SK-N-SH (cell line): Measurements from ENCODE around the gene ZC3H10. TPM values are rescaled to one million over a fixed set of nuclear protein-coding genes. Genes with fewer than 3 reads are reported as not detected.

ENCODE experiments used
- CTCF ChIA-PET: fragments of 300-600, 350-600 bp; formaldehyde crosslinking; extraction: SDS; loops from one replicate; lab custom pipeline; 2021; lab: Yijun Ruan, JAX
- POLR2A ChIA-PET: fragments of 350-600 bp; sonication (Branson Sonifier 250); formaldehyde crosslinking; extraction: SDS; loops from one replicate; lab custom pipeline; 2020; ENCODE audit warnings: antibody characterized with exemption, inconsistent platforms; lab: Yijun Ruan, JAX
- DNase-seq: peaks from one replicate; pipeline ENCODE4 v3.0.0; 2012
- H2AFZ ChIP-seq: fragments of 200-600 bp; sonication (generic); 2 replicates; pipeline ENCODE4 v1.8.1; 2016; ENCODE audit warnings: antibody characterized with exemption, mild to moderate bottlenecking, low read depth
- H3F3A ChIP-seq: fragments of 200-600 bp; sonication (generic); replicated peaks from 2 replicates; pipeline ENCODE3; 2016; ENCODE audit warnings: antibody characterized with exemption, mild to moderate bottlenecking; ENCODE audit not compliant: insufficient read depth
- H3K27ac ChIP-seq, 2 experiments: fragments of 200-500 bp in 1 of 2; fragments of 200-600 bp in 1 of 2; sonication (Bioruptor generic) in 1 of 2; sonication (generic), shearing (Covaris generic) in 1 of 2; 2 replicates each; pipeline versions ENCODE4 v1.5.1 to v1.6.1; 2014 to 2016; ENCODE audit warnings: low read depth in 2 of 2, inconsistent platforms in 1 of 2, low read length in 1 of 2, mild to moderate bottlenecking in 1 of 2, mixed read lengths in 1 of 2
- H3K27me3 ChIP-seq: fragments of 200-600 bp; sonication (generic), shearing (Covaris generic); 2 replicates; pipeline ENCODE4 v1.6.1; 2016; ENCODE audit warnings: mixed run types; ENCODE audit not compliant: insufficient read depth
- H3K36me3 ChIP-seq, 2 experiments: fragments of 200-500 bp in 1 of 2; fragments of 200-600 bp in 1 of 2; sonication (Bioruptor generic) in 1 of 2; sonication (generic) in 1 of 2; replicated peaks in 1 of 2; 2 replicates each; pipeline versions ENCODE3 to v1.5.1; 2014 to 2016; ENCODE audit warnings: low read length in 1 of 2, mild to moderate bottlenecking in 1 of 2; ENCODE audit not compliant: insufficient read depth in 2 of 2, control insufficient read depth in 1 of 2
- H3K4me1 ChIP-seq, 2 experiments: fragments of 200-500 bp in 1 of 2; fragments of 200-600 bp in 1 of 2; sonication (Bioruptor generic) in 1 of 2; sonication (generic), shearing (Covaris generic) in 1 of 2; 2 replicates each; pipeline versions ENCODE4 v1.5.1 to v1.6.1; 2014 to 2016; ENCODE audit warnings: low read depth in 1 of 2, low read length in 1 of 2, mixed run types in 1 of 2; ENCODE audit not compliant: insufficient read depth in 2 of 2, control insufficient read depth in 1 of 2
- H3K4me2 ChIP-seq: fragments of 200-600 bp; sonication (generic), shearing (Covaris generic); 2 replicates; pipeline ENCODE4 v1.6.1; 2017; ENCODE audit warnings: mixed run types
- H3K4me3 ChIP-seq, 2 experiments: fragments of 200-500 bp in 1 of 2; fragments of 200-600 bp in 1 of 2; sonication (Bioruptor generic) in 1 of 2; sonication (generic), shearing (Covaris generic) in 1 of 2; 2 replicates each; pipeline versions ENCODE4 v1.5.1 to v1.8.1; 2014 to 2016; ENCODE audit warnings: low read depth in 2 of 2, inconsistent platforms in 1 of 2, low read length in 1 of 2, mild to moderate bottlenecking in 1 of 2, mixed read lengths in 1 of 2, moderate library complexity in 1 of 2
- H3K79me2 ChIP-seq: fragments of 200-600 bp; sonication (generic); 2 replicates; pipeline ENCODE4 v1.8.1; 2017; ENCODE audit warnings: mild to moderate bottlenecking; ENCODE audit not compliant: insufficient read depth
- H3K9ac ChIP-seq: fragments of 200-600 bp; sonication (generic); 2 replicates; pipeline ENCODE4 v1.6.1; 2017; ENCODE audit warnings: mixed run types
- H3K9me2 ChIP-seq: fragments of 200-600 bp; sonication (generic); 2 replicates; pipeline ENCODE4 v1.6.1; 2017; ENCODE audit warnings: mixed run types
- H3K9me3 ChIP-seq: fragments of 200-600 bp; sonication (generic); 2 replicates; pipeline ENCODE4 v1.6.1; 2017; ENCODE audit warnings: mixed run types, mild to moderate bottlenecking, moderate library complexity
- H4K20me1 ChIP-seq: fragments of 200-600 bp; sonication (generic); 2 replicates; pipeline ENCODE4 v1.6.1; 2017; ENCODE audit warnings: mild to moderate bottlenecking, mixed run types; ENCODE audit not compliant: insufficient read depth
- CHD2 ChIP-seq: fragments of 150-350 bp; IDR thresholded peaks from 2 replicates; pipeline ENCODE4 v1.6.1; 2018; ENCODE audit warnings: low read length; ENCODE audit not compliant: partially characterized antibody
- FOXJ3 ChIP-seq: sonication (generic); formaldehyde crosslinking; IDR thresholded peaks from 2 replicates; pipeline ENCODE4 v1.5.1; 2020; ENCODE audit warnings: mild to moderate bottlenecking, missing genetic modification reagents
- GABPA ChIP-seq: IDR thresholded peaks from 2 replicates; pipeline ENCODE4 v1.4.0; 2012; ENCODE audit warnings: low read depth, mild to moderate bottlenecking
- GATA2 ChIP-seq: sonication (generic); formaldehyde crosslinking; IDR thresholded peaks from 2 replicates; pipeline ENCODE4 v1.5.0; 2020; ENCODE audit warnings: mild to moderate bottlenecking, missing genetic modification reagents
- JUND ChIP-seq: IDR thresholded peaks from 2 replicates; pipeline ENCODE4 v1.4.0; 2012
- MXI1 ChIP-seq: IDR thresholded peaks from 2 replicates; pipeline ENCODE4 v1.6.1; 2012; ENCODE audit warnings: mild to moderate bottlenecking, low read depth, low read length, improper control_type of control experiment
- NRF1 ChIP-seq: IDR thresholded peaks from 2 replicates; pipeline ENCODE4 v1.6.1; 2012; ENCODE audit warnings: low read depth, mild to moderate bottlenecking, low read length
- PBX3 ChIP-seq: IDR thresholded peaks from 2 replicates; pipeline ENCODE4; 2012
- POLR2AphosphoS5 ChIP-seq: IDR thresholded peaks from 2 replicates; pipeline ENCODE4 v1.6.1; 2012; ENCODE audit warnings: low read depth, low read length
- RXRA ChIP-seq: IDR thresholded peaks from 2 replicates; pipeline ENCODE4 v1.4.0; 2012; ENCODE audit warnings: low read depth, mild to moderate bottlenecking, borderline replicate concordance
- SIN3A ChIP-seq: IDR thresholded peaks from 2 replicates; pipeline ENCODE4 v1.6.1; 2012; ENCODE audit warnings: low read depth, mild to moderate bottlenecking, low read length, moderate library complexity, borderline replicate concordance
- USF2 ChIP-seq: fragments of 150-350 bp; IDR thresholded peaks from 2 replicates; pipeline ENCODE4 v1.6.1; 2017; ENCODE audit warnings: antibody characterized with exemption, low read length, low read depth, borderline replicate concordance
- YY1 ChIP-seq: IDR thresholded peaks from 2 replicates; pipeline ENCODE4 v1.4.0; 2012; ENCODE audit warnings: low read depth, mild to moderate bottlenecking
- WGBS: methylation state at CpG from one replicate; pipeline ENCODE4 v1.1.6; 2017; ENCODE audit warnings: low lambda C conversion rate; 5-methylcytosine and 5-hydroxymethylcytosine counted together
- polyA plus RNA-seq, 3 experiments: library from polyadenylated mRNA; depleted of rRNA; stranded (reverse); fragments of >200 nt; gene quantifications; 2 replicates each; pipeline ENCODE4 v1.2.3, GENCODE V29; 2012
- TF ChIP-seq, protein P1 (sequence below): IDR thresholded peaks from 2 replicates; pipeline ENCODE4 v1.4.0; 2012; ENCODE audit warnings: low read depth, borderline replicate concordance
- TF ChIP-seq, protein P2 (sequence below): IDR thresholded peaks from 2 replicates; pipeline ENCODE4 v1.4.0; 2012; ENCODE audit warnings: low read depth, borderline replicate concordance
- TF ChIP-seq, protein P3 (sequence below): IDR thresholded peaks from 2 replicates; pipeline ENCODE4 v1.4.0; 2012; ENCODE audit warnings: low read depth

ZC3H10 gene
- polyA plus RNA-seq, 1 of the 3 experiments (the other 2 are of a cell fraction): 2.0 TPM

DNA sequence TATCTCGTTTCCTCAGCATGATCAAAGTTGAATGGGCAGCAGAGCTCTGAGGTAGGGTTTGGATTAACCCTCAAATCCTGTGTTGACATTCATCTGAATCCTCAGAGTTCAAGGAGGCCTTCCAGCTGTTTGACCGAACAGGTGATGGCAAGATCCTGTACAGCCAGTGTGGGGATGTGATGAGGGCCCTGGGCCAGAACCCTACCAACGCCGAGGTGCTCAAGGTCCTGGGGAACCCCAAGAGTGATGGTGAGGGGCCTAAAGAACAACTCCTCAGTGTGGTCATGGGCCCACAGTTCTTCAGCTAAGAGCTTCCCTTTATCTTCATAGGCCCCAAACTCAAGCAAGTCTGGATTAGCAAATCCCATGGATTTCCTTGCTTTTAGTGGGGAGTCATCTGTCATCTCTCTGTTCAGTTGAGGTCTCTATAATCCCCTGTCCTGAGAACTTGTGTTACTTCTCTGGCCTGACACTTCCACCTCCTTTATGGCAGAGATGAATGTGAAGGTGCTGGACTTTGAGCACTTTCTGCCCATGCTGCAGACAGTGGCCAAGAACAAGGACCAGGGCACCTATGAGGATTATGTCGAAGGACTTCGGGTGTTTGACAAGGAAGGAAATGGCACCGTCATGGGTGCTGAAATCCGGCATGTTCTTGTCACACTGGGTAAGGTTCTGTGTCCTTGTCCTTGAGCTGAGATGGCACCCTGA is 41.6 kb downstream of the ZC3H10 start:
- WGBS: 47% methylated on average over 4 of the region's 8 CpGs
- Histone ChIP-seq H3K79me2 (peaks cover 53% of the 10 kb centered on the region), H4K20me1 (peaks cover 42% of the 10 kb centered on the region), H3K4me2 (peak overlapping the region; percentile 97), H3K27me3 (no peaks in the 10 kb centered on the region), H3K27ac (peak overlapping the region; percentile 82 to 89; a peak in 3 of 4 replicates), H3K4me1 (peaks cover 23 to 28% of the 10 kb centered on the region in 2 experiments; a peak in 3 of 4 replicates), H3K9ac (peak overlapping the region; percentile 94), H3F3A (peaks cover 60% of the 10 kb centered on the region), H2AFZ (no peak overlapping the region), H3K9me2 (no peaks in the 10 kb centered on the region)
- ChIA-PET CTCF (interaction anchor here (0.6 to 3.6 kb wide), 6 partner anchors 8 to 63 kb away, joined by 3 to 14 read pairs (median 8); partner anchors contain the start of genes ESYT1, SMARCC2 and ZC3H10), POLR2A (interaction anchor here (1.0 to 2.5 kb wide), 7 partner anchors 8 to 31 kb away, joined by 3 to 19 read pairs (median 4); partner anchors contain the start of genes ESYT1 and SMARCC2)
- DNase-seq: no peak
- TF ChIP-seq, protein P1, sequence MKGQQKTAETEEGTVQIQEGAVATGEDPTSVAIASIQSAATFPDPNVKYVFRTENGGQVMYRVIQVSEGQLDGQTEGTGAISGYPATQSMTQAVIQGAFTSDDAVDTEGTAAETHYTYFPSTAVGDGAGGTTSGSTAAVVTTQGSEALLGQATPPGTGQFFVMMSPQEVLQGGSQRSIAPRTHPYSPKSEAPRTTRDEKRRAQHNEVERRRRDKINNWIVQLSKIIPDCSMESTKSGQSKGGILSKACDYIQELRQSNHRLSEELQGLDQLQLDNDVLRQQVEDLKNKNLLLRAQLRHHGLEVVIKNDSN: no peak
- TF ChIP-seq JUND (no peak), MXI1 (no peak), FOXJ3 (CRISPR knock-in tag) (no peak), GABPA (no peak), POLR2AphosphoS5 (no peak; the same call in 1 of the 2 replicates), USF2 (no peak), CHD2 (no peak), SIN3A (0 out of 2 replicates have a peak, but pooled peaks have one; percentile 12), RXRA (no peak), PBX3 (0 out of 2 replicates have a peak, but pooled peaks have one; percentile 1), YY1 (no peak), GATA2 (CRISPR knock-in tag) (no peak), NRF1 (no peak)
- TF ChIP-seq, protein P2, sequence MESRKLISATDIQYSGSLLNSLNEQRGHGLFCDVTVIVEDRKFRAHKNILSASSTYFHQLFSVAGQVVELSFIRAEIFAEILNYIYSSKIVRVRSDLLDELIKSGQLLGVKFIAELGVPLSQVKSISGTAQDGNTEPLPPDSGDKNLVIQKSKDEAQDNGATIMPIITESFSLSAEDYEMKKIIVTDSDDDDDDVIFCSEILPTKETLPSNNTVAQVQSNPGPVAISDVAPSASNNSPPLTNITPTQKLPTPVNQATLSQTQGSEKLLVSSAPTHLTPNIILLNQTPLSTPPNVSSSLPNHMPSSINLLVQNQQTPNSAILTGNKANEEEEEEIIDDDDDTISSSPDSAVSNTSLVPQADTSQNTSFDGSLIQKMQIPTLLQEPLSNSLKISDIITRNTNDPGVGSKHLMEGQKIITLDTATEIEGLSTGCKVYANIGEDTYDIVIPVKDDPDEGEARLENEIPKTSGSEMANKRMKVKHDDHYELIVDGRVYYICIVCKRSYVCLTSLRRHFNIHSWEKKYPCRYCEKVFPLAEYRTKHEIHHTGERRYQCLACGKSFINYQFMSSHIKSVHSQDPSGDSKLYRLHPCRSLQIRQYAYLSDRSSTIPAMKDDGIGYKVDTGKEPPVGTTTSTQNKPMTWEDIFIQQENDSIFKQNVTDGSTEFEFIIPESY: no peak
- TF ChIP-seq, protein P3, sequence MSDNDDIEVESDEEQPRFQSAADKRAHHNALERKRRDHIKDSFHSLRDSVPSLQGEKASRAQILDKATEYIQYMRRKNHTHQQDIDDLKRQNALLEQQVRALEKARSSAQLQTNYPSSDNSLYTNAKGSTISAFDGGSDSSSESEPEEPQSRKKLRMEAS: no peak
- TF ChIP-seq, all 33 proteins: peak for 2
- Histone ChIP-seq H3K4me3 (peak overlapping the region; percentile 82 to 87), H3K36me3 (peaks cover 54 to 55% of the 10 kb centered on the region in 2 experiments), H3K9me3 (no peaks in the 10 kb centered on the region)
